Ascending aorta (tissue), 2 donors: Measurements from ENCODE around the gene WDR45. TPM values are rescaled to one million over a fixed set of nuclear protein-coding genes. Genes with fewer than 3 reads are reported as not detected.

Experiments used
- DNase-seq, 2 donors: peaks; one replicate each; pipeline ENCODE4 v3.0.0-alpha.2; 2019; ENCODE audit warnings: low spot score in 2 of 2
- H3K27ac ChIP-seq, 2 donors: fragments of 200-600 bp; sonication (generic); one replicate each; pipeline ENCODE4 v1.5.1; 2016 to 2017; ENCODE audit warnings: mild to moderate bottlenecking in 1 of 2
- H3K27me3 ChIP-seq: fragments of 200-600 bp; sonication (generic); one replicate; pipeline ENCODE4 v1.5.1; 2017
- H3K36me3 ChIP-seq, 2 donors: fragments of 200-600 bp; sonication (generic); one replicate each; pipeline ENCODE4 v1.5.1; 2016
- H3K4me1 ChIP-seq, 2 donors: fragments of 200-600 bp; sonication (generic); one replicate each; pipeline ENCODE4 v1.5.1; 2016 to 2017; ENCODE audit warnings: mild to moderate bottlenecking in 1 of 2
- H3K4me3 ChIP-seq, 2 donors: fragments of 200-600 bp; sonication (generic); one replicate each; pipeline ENCODE4 v1.5.1; 2016 to 2017; ENCODE audit warnings: mild to moderate bottlenecking in 1 of 2
- H3K9me3 ChIP-seq, 2 donors: fragments of 200-600 bp; sonication (generic); one replicate each; pipeline ENCODE4 v1.5.1; 2016
- intact Hi-C: fragments of 100-400 bp; cut with DNase I; formaldehyde crosslinking; loops from one replicate; pipeline ENCODE4 v1.15.1; 2023
- total RNA-seq: library from RNA; depleted of rRNA; stranded (reverse); fragments of >200 nt; gene quantifications from one replicate; pipeline ENCODE4 v1.1.0, GENCODE V29; 2016
- TF ChIP-seq, protein P1 (sequence below), 3 experiments: fragments of 200-600 bp in 2 of 3; fragments of 450-650 bp in 1 of 3; sonication (generic) in 2 of 3; IDR thresholded peaks; one replicate each; pipeline ENCODE4 v1.5.1; 2016 to 2019; ENCODE audit warnings: antibody characterized with exemption in 3 of 3, mild to moderate bottlenecking in 1 of 3, moderate library complexity in 1 of 3

WDR45 gene
- total RNA-seq, 1 donor from 2014 or later, result 169 TPM

DNA sequence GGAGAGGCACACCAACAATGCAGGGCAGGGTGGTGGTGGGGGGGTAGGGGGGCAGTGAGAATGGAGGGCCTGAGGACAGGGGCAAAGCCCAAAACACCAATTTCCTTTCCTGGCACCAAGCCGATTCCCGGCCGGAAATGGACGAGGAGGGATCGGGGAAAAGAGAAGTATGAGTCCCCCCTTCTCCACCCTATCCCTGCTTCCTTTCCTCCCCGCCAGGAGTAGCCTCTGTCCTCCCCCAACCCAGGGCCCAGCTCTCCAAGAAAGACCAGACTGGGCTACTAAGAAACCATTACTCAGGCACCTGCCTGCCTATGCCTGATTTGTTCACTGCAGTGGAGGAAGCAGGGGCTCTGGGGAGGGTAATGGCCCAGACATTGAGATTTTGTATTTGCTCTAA lies 20.5 kb downstream of the WDR45 start:
- Histone ChIP-seq H3K4me3 (no peak overlapping the region), H3K27me3 (no peaks in the 10 kb centered on the region), H3K36me3 (peaks cover 2 to 5% of the 10 kb centered on the region in 2 donors), H3K4me1 (no peaks in the 10 kb centered on the region), H3K9me3 (no peaks in the 10 kb centered on the region), H3K27ac (peak overlapping the region; percentile 45 to 49)
- DNase-seq, result no peak
- TF ChIP-seq, protein P1, sequence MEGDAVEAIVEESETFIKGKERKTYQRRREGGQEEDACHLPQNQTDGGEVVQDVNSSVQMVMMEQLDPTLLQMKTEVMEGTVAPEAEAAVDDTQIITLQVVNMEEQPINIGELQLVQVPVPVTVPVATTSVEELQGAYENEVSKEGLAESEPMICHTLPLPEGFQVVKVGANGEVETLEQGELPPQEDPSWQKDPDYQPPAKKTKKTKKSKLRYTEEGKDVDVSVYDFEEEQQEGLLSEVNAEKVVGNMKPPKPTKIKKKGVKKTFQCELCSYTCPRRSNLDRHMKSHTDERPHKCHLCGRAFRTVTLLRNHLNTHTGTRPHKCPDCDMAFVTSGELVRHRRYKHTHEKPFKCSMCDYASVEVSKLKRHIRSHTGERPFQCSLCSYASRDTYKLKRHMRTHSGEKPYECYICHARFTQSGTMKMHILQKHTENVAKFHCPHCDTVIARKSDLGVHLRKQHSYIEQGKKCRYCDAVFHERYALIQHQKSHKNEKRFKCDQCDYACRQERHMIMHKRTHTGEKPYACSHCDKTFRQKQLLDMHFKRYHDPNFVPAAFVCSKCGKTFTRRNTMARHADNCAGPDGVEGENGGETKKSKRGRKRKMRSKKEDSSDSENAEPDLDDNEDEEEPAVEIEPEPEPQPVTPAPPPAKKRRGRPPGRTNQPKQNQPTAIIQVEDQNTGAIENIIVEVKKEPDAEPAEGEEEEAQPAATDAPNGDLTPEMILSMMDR (IDR thresholded peaks at IDR 0.05), result no peak
- intact Hi-C loops, result no loop called here

DNA sequence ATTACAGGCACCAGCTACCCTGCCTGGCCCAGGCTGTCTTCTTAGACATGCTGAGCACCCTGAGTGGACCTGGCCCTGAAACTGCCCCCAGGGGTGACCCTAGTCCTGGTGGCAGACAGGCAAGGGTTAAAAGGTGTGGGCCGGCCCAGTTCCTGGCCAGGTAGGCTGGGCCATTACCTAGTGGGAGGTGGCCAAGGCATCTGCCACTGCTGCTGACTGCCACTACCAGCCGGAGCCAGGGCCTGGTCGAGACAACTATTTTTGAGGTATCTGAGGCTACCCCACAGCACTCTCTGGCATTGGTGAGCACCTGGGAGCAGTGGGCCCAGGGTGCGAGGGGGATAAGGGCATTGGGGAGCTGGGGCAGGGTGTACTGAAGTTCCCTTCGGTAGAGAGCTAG lies 20.9 kb downstream of the WDR45 start, which contains the start of gene CCDC120:
Gene CCDC120 (plus strand): TSS at position 206 of the 400 bp plus-strand sequence. CDS start 3,043 bp downstream, outside the sequence.
- intact Hi-C loops, result no loop called here
- Histone ChIP-seq H3K27ac (peak within 1 kb of the TSS; percentile 45 to 49), H3K9me3 (no peaks in the 10 kb centered on the region), H3K4me1 (no peaks in the 10 kb centered on the region), H3K27me3 (no peaks in the 10 kb centered on the region), H3K4me3 (no peak within 1 kb of the TSS), H3K36me3 (peaks cover 2 to 4% of the 10 kb centered on the region in 2 donors)
- DNase-seq, result no peak
- TF ChIP-seq, protein P1 (IDR thresholded peaks at IDR 0.05), result no peak

DNA sequence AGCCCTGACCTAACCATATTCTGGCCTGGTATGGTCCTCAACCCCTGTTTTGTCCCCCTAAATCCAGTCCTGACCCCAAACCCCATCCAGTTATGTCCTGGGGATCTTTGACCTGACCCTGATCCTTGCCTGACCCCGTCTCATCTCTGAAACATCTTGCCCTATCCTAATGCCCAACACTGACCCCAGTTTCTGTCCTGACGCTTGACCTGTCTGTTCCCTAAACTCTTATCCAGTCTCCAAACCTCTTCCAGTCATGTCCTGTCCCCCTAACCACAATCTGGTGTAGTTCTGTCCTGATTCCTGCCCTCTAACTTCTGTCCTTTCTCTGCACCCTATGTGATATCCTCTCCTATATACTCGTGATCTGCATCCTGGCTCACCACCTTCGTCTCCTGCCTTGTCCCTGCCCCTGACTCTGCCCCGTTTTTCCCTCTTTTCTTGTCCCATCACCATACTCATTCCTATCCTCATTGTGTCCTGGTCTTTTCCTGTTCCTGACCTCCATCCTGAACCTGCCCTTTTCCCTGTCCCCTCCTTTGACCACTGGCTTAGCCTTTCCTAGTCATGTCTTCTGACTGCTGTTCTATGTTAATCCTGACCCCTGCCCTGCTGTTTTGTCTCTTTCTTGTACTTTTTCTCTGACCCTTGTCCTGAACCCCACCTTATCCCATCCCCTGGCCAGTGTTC lies 25.5 kb downstream of the WDR45 start:
- no peaks in the 10 kb centered on the region for H3K4me1 ChIP-seq
- intact Hi-C loops, result no loop called here
- H3K27me3 ChIP-seq, result no peaks in the 10 kb centered on the region
- peak overlapping the region; percentile 90 to 93 for H3K27ac ChIP-seq
- TF ChIP-seq, protein P1 (IDR thresholded peaks at IDR 0.05), result no peak
- peak overlapping the region; percentile 68 to 72 for H3K4me3 ChIP-seq
- DNase-seq, result no peak
- no peaks in the 10 kb centered on the region for H3K36me3 ChIP-seq
- H3K9me3 ChIP-seq, result no peaks in the 10 kb centered on the region

DNA sequence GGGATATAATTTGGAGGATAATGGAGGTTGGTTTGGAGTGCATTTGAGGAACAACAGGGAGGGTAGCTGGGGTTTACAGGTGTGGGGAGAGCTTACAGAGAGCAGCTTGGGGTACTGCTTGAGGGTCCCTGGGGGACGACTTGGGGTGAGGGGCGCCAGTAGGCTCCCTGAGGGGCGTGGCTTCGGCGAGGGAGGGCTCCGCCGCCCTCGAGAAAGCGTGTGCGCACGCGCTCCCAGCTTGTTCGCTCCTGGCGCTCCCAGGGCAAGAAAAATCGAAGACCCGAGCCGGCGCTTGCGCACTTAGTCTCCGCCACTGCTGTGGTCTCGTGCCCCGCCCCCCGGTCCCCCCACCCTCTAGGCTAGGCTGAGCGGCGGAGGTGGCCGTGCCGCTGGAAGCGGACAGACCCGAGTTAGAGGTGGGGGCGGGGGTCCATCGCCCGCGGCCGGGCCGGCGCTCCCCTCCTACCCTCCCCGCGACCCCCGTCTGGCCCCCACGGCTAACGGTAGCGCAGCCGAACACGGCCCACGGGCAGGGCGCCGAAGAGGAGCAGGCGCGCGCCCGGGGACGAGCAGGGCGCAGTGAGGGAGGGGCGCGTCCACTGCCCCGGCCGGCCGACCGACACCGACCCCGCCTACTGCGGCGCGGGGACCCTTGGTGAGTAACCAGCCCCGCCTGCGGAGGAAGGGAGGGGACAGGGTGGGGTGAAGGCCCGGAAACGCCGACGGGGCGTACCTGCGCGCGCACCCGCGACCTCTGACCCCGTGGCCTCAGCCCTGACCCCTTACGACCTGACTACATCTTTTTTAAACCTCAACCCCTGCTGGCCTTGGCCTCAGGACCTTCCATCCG lies 26.2 kb downstream of the WDR45 start:
- intact Hi-C loops, result loop anchor here (1.0 kb wide), 1 partner anchor 10 kb away; the partner anchor contains the start of gene TFE3
- H3K4me1 ChIP-seq, result no peaks in the 10 kb centered on the region
- TF ChIP-seq, protein P1 (IDR thresholded peaks at IDR 0.05), result no peak
- H3K27me3 ChIP-seq, result no peaks in the 10 kb centered on the region
- H3K9me3 ChIP-seq, result no peaks in the 10 kb centered on the region
- H3K4me3 ChIP-seq, result peak overlapping the region; percentile 68 to 72
- DNase-seq, result peak in 1 of 2 donors; percentile 80
- peak overlapping the region; percentile 90 to 93 for H3K27ac ChIP-seq
- H3K36me3 ChIP-seq, result no peaks in the 10 kb centered on the region

DNA sequence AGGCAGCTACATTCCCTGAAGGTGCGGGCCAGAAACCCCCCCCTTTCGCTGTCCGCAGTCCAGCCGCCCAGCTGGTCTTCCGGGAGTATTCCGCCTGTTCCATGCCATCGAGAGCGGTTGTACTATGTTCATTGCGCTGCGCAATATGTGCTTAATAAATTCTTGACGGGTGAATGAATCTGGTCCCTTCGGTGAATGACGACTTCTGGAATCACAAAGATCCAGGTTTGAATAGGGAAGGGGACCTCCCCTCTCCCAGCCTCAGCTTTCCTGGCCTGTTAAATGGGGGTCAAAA lies 35.8 kb downstream of the WDR45 start:
- TF ChIP-seq, protein P1 (IDR thresholded peaks at IDR 0.05), result no peak
- Histone ChIP-seq H3K36me3 (peaks cover 4 to 5% of the 10 kb centered on the region in 2 donors), H3K27ac (peak overlapping the region; percentile 66 to 76), H3K9me3 (no peaks in the 10 kb centered on the region), H3K27me3 (no peaks in the 10 kb centered on the region), H3K4me3 (peak overlapping the region in 1 of 2 donors; percentile 44), H3K4me1 (peaks cover 0 to 3% of the 10 kb centered on the region in 2 donors)
- no peak for DNase-seq
- intact Hi-C loops, result loop anchor here (1.0 to 5.0 kb wide), 9 partner anchors 9 to 242 kb away; partner anchors contain the start of genes GRIPAP1, HDAC6, PIM2 and PQBP1
